GM10266 (cell line): ENCODE data around the gene KLF9.

Experiments used
- DNase-seq: peaks from one replicate; pipeline ENCODE4 v3.0.0; 2012; ENCODE audit errors: extremely low spot score
- TF ChIP-seq, protein P1 (sequence below): IDR thresholded peaks from 2 replicates; pipeline ENCODE4 v1.5.1; 2012; ENCODE audit warnings: mild to moderate bottlenecking, low read depth; ENCODE audit not compliant: control insufficient read depth, insufficient read depth; ENCODE audit errors: missing control alignments

The KLF9 gene

DNA sequence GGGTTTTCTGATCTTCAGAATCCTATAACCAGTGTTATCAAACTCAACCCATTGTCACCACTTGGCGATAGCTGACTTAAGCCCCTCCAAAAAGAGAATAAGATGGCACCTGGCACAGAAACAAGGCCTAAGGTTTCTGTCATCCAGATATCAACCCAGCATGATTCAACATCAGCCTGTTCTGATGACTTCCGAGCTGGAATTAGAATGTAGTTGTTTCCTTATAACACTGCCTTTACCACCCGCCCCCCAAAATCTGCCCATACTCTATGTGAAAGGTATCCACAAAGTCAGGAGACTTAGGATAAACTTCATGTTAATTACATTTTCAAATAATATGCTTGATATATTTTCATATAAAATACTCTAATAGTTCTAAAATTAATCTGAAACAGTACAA is 5.2 kb downstream of the KLF9 start:
- DNase-seq, result no peak
- TF ChIP-seq, protein P1, sequence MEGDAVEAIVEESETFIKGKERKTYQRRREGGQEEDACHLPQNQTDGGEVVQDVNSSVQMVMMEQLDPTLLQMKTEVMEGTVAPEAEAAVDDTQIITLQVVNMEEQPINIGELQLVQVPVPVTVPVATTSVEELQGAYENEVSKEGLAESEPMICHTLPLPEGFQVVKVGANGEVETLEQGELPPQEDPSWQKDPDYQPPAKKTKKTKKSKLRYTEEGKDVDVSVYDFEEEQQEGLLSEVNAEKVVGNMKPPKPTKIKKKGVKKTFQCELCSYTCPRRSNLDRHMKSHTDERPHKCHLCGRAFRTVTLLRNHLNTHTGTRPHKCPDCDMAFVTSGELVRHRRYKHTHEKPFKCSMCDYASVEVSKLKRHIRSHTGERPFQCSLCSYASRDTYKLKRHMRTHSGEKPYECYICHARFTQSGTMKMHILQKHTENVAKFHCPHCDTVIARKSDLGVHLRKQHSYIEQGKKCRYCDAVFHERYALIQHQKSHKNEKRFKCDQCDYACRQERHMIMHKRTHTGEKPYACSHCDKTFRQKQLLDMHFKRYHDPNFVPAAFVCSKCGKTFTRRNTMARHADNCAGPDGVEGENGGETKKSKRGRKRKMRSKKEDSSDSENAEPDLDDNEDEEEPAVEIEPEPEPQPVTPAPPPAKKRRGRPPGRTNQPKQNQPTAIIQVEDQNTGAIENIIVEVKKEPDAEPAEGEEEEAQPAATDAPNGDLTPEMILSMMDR, result no peak

DNA sequence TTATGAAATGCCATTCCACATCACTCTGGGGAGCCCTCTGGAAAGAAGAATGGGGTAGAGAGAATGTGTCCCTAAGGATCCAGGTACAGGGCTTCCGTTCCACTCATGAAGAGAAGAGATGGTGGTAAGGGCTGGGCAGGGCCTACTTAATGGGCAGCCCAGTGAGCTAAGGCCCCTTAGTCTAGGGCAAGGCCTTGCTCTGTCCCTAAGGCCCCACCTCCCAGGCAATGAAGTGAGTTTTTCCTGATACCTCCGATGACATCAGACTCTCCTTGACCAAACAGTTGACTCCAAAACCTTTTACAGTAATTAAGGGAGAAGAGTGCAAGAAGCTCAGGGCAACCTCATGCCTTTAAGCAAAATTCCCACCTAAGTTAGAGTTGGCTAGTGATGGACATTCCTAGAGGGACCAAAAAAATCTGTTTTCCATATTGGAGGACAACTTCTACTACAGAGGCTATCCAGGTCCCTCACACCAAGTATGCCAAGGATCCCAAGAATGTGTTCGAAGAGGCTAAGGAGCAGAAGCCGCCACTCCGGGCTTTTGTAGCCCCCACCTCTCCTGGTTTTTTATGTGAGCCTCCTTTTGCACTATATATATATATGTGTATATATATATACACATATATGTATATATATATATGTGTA is 5.9 kb downstream of the KLF9 start:
- TF ChIP-seq, protein P1, result no peak
- DNase-seq, result no peak

GRCh38 chr9:70407081-70407503 is 7.4 kb downstream of the KLF9 start:
- TF ChIP-seq, protein P1, result no peak
- no peak for DNase-seq

GRCh38 chr9:70406434-70406862 is 8.0 kb downstream of the KLF9 start:
- TF ChIP-seq, protein P1, result peak; percentile 11
- DNase-seq, result peak; percentile 61

DNA sequence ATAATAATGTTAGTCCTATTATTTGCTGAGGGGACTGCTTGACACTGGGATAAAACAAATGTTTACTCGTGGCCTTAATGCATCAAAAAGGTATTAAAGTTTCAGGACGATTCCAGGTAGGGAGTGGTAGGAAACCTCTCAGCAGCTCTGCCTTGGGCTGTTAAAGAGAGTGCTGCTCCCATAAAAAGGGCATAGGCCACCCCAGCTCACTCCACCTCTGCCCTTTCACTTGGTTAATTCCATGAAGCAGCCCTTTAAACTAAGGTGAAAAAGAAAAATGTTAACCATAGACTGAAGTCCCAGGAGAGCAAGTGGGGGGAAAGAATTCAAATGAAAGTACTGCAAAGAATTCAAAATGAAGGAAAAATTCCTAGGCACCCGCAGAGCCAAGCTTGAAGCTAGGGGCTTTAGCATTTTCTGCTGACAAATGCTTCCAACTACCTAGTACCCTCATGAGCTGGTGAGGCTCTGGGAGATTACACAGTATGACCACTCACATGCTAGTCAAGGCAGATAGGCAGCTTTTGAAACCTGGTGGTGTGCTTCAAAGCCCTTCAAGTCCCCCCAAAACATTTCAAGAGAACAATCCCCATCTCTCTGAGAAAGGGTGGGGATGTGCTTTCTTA is 8.5 kb downstream of the KLF9 start:
- TF ChIP-seq, protein P1, result no peak
- DNase-seq, result no peak

- TF ChIP-seq, protein P1, result no peak
- DNase-seq, result no peak
These were observed 10.2 kb downstream of the KLF9 start for GRCh38 chr9:70404261-70404660.

DNA sequence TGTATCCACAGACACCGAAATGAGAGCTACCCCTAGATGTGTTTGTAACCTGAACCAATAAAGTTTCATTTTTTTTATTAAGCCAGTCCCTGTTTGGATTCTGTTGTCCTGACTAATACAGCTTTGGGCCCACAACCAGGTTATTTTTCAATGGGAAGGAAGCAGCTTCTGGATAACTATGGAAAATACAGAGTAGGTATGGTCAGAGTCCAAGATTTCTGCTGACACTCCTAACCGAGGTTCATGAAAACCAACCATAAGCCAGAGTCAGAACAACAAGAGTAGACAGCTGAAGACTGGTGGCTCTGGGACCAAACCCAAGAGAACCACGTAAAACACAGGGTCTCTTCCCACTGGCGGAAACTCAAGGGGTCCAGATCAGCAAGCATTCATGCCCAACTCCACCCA is 10.8 kb downstream of the KLF9 start:
- TF ChIP-seq, protein P1, result no peak

More for the DNA sequence above, 10.8 kb downstream of the KLF9 start:
- no peak for DNase-seq
